GM12865 (cell line): ENCODE data around the gene MYL10.

Experiments used
- DNase-seq: peaks from one replicate; pipeline ENCODE4 v3.0.0; 2010; ENCODE audit warnings: low read depth
- H3K4me3 ChIP-seq: 2 replicates; pipeline ENCODE4 v1.5.1; 2011; ENCODE audit warnings: mild to moderate bottlenecking, low read depth, low read length, control low read depth
- CTCF ChIP-seq: IDR thresholded peaks from 2 replicates; pipeline ENCODE4 v1.5.1; 2011; ENCODE audit warnings: low read length, control low read depth, low read depth, inconsistent platforms; ENCODE audit not compliant: insufficient read depth; ENCODE audit errors: missing control alignments

MYL10 gene

GRCh38 chr7:101582971-101583370, 46.1 kb downstream of the MYL10 start:
- DNase-seq: no peak
- no peak overlapping the region for H3K4me3 ChIP-seq
- TF ChIP-seq CTCF: no peak

- DNase-seq: no peak
- no peak overlapping the region for H3K4me3 ChIP-seq
- TF ChIP-seq CTCF: no peak
These were observed 47.2 kb downstream of the MYL10 start for GRCh38 chr7:101581891-101582290.

GRCh38 chr7:101580596-101580995, 48.5 kb downstream of the MYL10 start:
- no peak for TF ChIP-seq CTCF
- no peak for DNase-seq
- no peak overlapping the region for H3K4me3 ChIP-seq

GRCh38 chr7:101578552-101578951, 50.5 kb downstream of the MYL10 start:
- DNase-seq: no peak
- no peak for TF ChIP-seq CTCF
- no peak overlapping the region for H3K4me3 ChIP-seq

GRCh38 chr7:101576998-101577397, 52.1 kb downstream of the MYL10 start:
- H3K4me3 ChIP-seq: no peak overlapping the region
- DNase-seq: no peak
- TF ChIP-seq CTCF: no peak

- TF ChIP-seq CTCF: no peak
- H3K4me3 ChIP-seq: no peak overlapping the region
- no peak for DNase-seq
These were observed 53.4 kb downstream of the MYL10 start for GRCh38 chr7:101575721-101576120.

GRCh38 chr7:101575168-101575567, 53.9 kb downstream of the MYL10 start:
- no peak for DNase-seq
- TF ChIP-seq CTCF: no peak

More at GRCh38 chr7:101575168-101575567, 53.9 kb downstream of the MYL10 start:
- no peak overlapping the region for H3K4me3 ChIP-seq
